K562 (cell line): ENCODE data around the gene TSC22D1. TPM values are rescaled to one million over a fixed set of nuclear protein-coding genes. Genes with fewer than 3 reads are reported as not detected.

Experiments
- ATAC-seq: fragments of 200-7000 bp; cut with Tn5 transposase; 3 replicates; pipeline ENCODE4 v1.9.1; 2020; ENCODE audit warnings: moderate library complexity
- BruUV-seq: library from RNA; stranded (reverse); fragments of 400-500 nt; replicated peaks from 2 replicates; lab custom pipeline; 2021; lab: Mats Ljungman, UMichigan
- CTCF ChIA-PET: fragments of 300-600 bp; formaldehyde crosslinking; extraction: SDS; loops from one replicate; lab custom pipeline; 2021; ENCODE audit warnings: low intra/inter-chr PET ratio; lab: Yijun Ruan, JAX
- POLR2A ChIA-PET: fragments of 300-600, 350-650 bp; sonication (Branson Sonifier 250); formaldehyde crosslinking; extraction: SDS; loops from one replicate; lab custom pipeline; 2021; ENCODE audit warnings: antibody characterized with exemption, inconsistent platforms; lab: Yijun Ruan, JAX
- DNase-seq, 4 experiments: peaks; one replicate each; pipeline versions ENCODE4 v3.0.0 to v3.0.0-alpha.2; 2011 to 2018; ENCODE audit warnings: low spot score in 3 of 4, mixed read lengths in 3 of 4; ENCODE audit errors: extremely low read depth in 1 of 4
- FAIRE-seq: peaks from 2 replicates; lab custom pipeline; 2011; peaks lifted over from hg19 to GRCh38; lab: Jason Lieb, UNC
- H2AFZ ChIP-seq: 2 replicates; pipeline ENCODE4 v1.6.0; 2011; ENCODE audit warnings: low read depth, low read length, control low read depth, inconsistent platforms
- H3K27ac ChIP-seq: fragments of 200-600 bp; 3 replicates; pipeline ENCODE4 v1.8.0; 2011; ENCODE audit warnings: low read depth, mild to moderate bottlenecking, control low read depth, inconsistent platforms, low read length, moderate library complexity, mixed read lengths; ENCODE audit errors: extremely low read depth
- H3K27me3 ChIP-seq, 2 experiments: fragments of 300-600 bp in 1 of 2; 2 replicates in 1 of 2; 3 replicates in 1 of 2; pipeline versions ENCODE4 v1.6.0 to v1.8.0; 2011; ENCODE audit warnings: inconsistent platforms in 2 of 2, low read length in 2 of 2, mild to moderate bottlenecking in 1 of 2, mixed read lengths in 1 of 2, moderate library complexity in 1 of 2; ENCODE audit not compliant: control insufficient read depth in 2 of 2, insufficient read depth in 2 of 2
- H3K36me3 ChIP-seq: fragments of 300-600 bp; 3 replicates; pipeline ENCODE4 v1.8.0; 2011; ENCODE audit warnings: mild to moderate bottlenecking, low read length, inconsistent platforms; ENCODE audit not compliant: control insufficient read depth, insufficient read depth
- H3K4me1 ChIP-seq, 2 experiments: fragments of 200-600 bp in 1 of 2; replicated peaks in 1 of 2; 2 replicates in 1 of 2; 3 replicates in 1 of 2; pipeline versions ENCODE4 v1.5.1 to v1.8.0; 2011; ENCODE audit warnings: inconsistent platforms in 2 of 2, low read length in 2 of 2, mild to moderate bottlenecking in 1 of 2, mixed read lengths in 1 of 2, moderate library complexity in 1 of 2; ENCODE audit not compliant: control insufficient read depth in 2 of 2, insufficient read depth in 2 of 2
- H3K4me2 ChIP-seq: 2 replicates; pipeline ENCODE4 v1.6.1; 2011; ENCODE audit warnings: low read length, control low read depth, inconsistent platforms, mixed read lengths; ENCODE audit not compliant: insufficient read depth
- H3K4me3 ChIP-seq: fragments of 200-600 bp; sonication (generic), shearing (Covaris generic); 2 replicates; pipeline ENCODE4 v1.5.1; 2016; ENCODE audit warnings: control low read depth, inconsistent platforms
- H3K79me2 ChIP-seq: fragments of 200-600 bp; 3 replicates; pipeline ENCODE4 v1.8.0; 2011; ENCODE audit warnings: low read length, inconsistent platforms; ENCODE audit not compliant: control insufficient read depth, insufficient read depth
- H3K9ac ChIP-seq, 2 experiments: 2 replicates each; pipeline versions ENCODE4 v1.6.0 to v1.6.1; 2011; ENCODE audit warnings: low read depth in 2 of 2, low read length in 2 of 2, control low read depth in 1 of 2, inconsistent platforms in 1 of 2, mild to moderate bottlenecking in 1 of 2, mixed read lengths in 1 of 2; ENCODE audit not compliant: insufficient read depth in 1 of 2
- H3K9me1 ChIP-seq: one replicate; pipeline ENCODE4 v1.6.0; 2011; ENCODE audit warnings: inconsistent platforms, mild to moderate bottlenecking, low read length, moderate library complexity; ENCODE audit not compliant: control insufficient read depth, insufficient read depth
- H3K9me3 ChIP-seq: replicated peaks from 2 replicates; pipeline ENCODE4 v1.5.1; 2011; ENCODE audit warnings: low read depth, low read length, inconsistent platforms; ENCODE audit not compliant: control insufficient read depth, insufficient read depth
- H4K20me1 ChIP-seq: replicated peaks from 2 replicates; pipeline ENCODE4 v1.6.1; 2011; ENCODE audit warnings: low read length, inconsistent platforms, mixed read lengths; ENCODE audit not compliant: control insufficient read depth, insufficient read depth
- CBX8 ChIP-seq: fragments of 200-600 bp; sonication (generic); IDR thresholded peaks from 2 replicates; pipeline ENCODE4 v1.6.1; 2012; ENCODE audit warnings: borderline replicate concordance, mixed run types, low read depth, mild to moderate bottlenecking, moderate library complexity, mixed read lengths, low read length, control low read depth, inconsistent platforms; ENCODE audit not compliant: poor library complexity, severe bottlenecking; ENCODE audit errors: extremely low read depth
- CHAMP1 ChIP-seq: fragments of 450-650 bp; IDR thresholded peaks from 2 replicates; pipeline ENCODE4 v1.6.1; 2016; ENCODE audit warnings: mild to moderate bottlenecking
- ERF ChIP-seq: fragments of 450-650 bp; formaldehyde crosslinking; IDR thresholded peaks from 2 replicates; pipeline ENCODE4 v1.4.0; 2020; ENCODE audit warnings: mild to moderate bottlenecking, mixed read lengths
- GATA2 ChIP-seq: sonication (generic); formaldehyde crosslinking; IDR thresholded peaks from 2 replicates; pipeline ENCODE4 v1.4.0; 2020; ENCODE audit warnings: mild to moderate bottlenecking, missing genetic modification reagents
- MTA3 ChIP-seq: fragments of 450-650 bp; formaldehyde crosslinking; IDR thresholded peaks from 2 replicates; pipeline ENCODE4 v1.6.1; 2017; ENCODE audit warnings: mild to moderate bottlenecking, borderline replicate concordance
- NFE2 ChIP-seq: IDR thresholded peaks from 2 replicates; pipeline ENCODE4 v1.6.1; 2014; ENCODE audit warnings: antibody characterized with exemption, low read depth
- PHB2 ChIP-seq: fragments of 450-650 bp; IDR thresholded peaks from 2 replicates; pipeline ENCODE4 v1.6.1; 2017; ENCODE audit warnings: low read depth
- SMARCB1 ChIP-seq: IDR thresholded peaks from 2 replicates; pipeline ENCODE4 v1.6.1; 2011; ENCODE audit warnings: improper control_type of control experiment, low read depth; ENCODE audit not compliant: insufficient read length
- SNAPC5 ChIP-seq: fragments of 250-450 bp; sonication (Bioruptor Pico); IDR thresholded peaks from 2 replicates; pipeline ENCODE4 v1.8.0; 2021; ENCODE audit warnings: moderate library complexity, mild to moderate bottlenecking, inconsistent platforms
- SREBF2 ChIP-seq: sonication (generic); formaldehyde crosslinking; IDR thresholded peaks from 2 replicates; pipeline ENCODE4 v1.4.0; 2020; ENCODE audit warnings: mild to moderate bottlenecking, missing genetic modification reagents
- SRSF1 ChIP-seq: fragments of 200-400 bp; formaldehyde crosslinking; IDR thresholded peaks from 2 replicates; pipeline ENCODE4 v1.6.1; 2017; ENCODE audit warnings: mild to moderate bottlenecking, low read depth, low read length, moderate library complexity
- TAF7 ChIP-seq: fragments of 450-650 bp; IDR thresholded peaks from 2 replicates; pipeline ENCODE4 v1.6.1; 2016; ENCODE audit warnings: missing genetic modification characterization, missing compliant biosample characterization
- ZNF24 ChIP-seq: fragments of 450-650 bp; IDR thresholded peaks from 2 replicates; pipeline ENCODE4 v1.6.1; 2016
- ZNF274 ChIP-seq: IDR thresholded peaks from 2 replicates; pipeline ENCODE4 v1.6.1; 2011; ENCODE audit warnings: low read depth, mild to moderate bottlenecking, low read length, moderate library complexity, borderline replicate concordance
- in situ Hi-C: fragments of 300-500 bp; cut with MboI; formaldehyde crosslinking; loops from 4 replicates; pipeline ENCODE4 v1.15.0; 2018; ENCODE audit warnings: inconsistent platforms, mixed read lengths
- intact Hi-C: fragments of 100-400 bp; cut with micrococcal nuclease; formaldehyde crosslinking; loops from 2 replicates; pipeline ENCODE4 v1.14.2; 2022
- polyA plus RNA-seq, 8 experiments: library from polyadenylated mRNA; depleted of rRNA in 4 of 8; stranded (reverse) in 5 of 8; unstranded in 3 of 8; fragments of >200 nt; fragmentation: Nextera tagmentation in 2 of 8; fragmentation: Illumina TruSeq in 1 of 8; extraction: Ambion mirVana in 2 of 8; extraction: Trizol in 1 of 8; gene quantifications; 2 replicates each; pipeline versions ENCODE4 v1.2.1 to v1.2.3, GENCODE V29; 2011 to 2014; ENCODE audit warnings: inconsistent platforms in 1 of 8, missing spikeins in 1 of 8
- total RNA-seq, 7 experiments: library from RNA; depleted of rRNA in 6 of 7; stranded (reverse); fragments of >200 nt in 6 of 7; fragmentation: Illumina TruSeq in 2 of 7; extraction: Trizol in 2 of 7; gene quantifications; 2 replicates each; pipeline versions ENCODE4 v1.2.1 to v1.2.3, GENCODE V29; 2011 to 2021; ENCODE audit warnings: low replicate concordance in 1 of 7

The TSC22D1 gene
- total and polyA plus RNA-seq, 9 of the 15 experiments (the other 6 are each of a cell fraction or from before 2014, with no cell fraction given) = 2.6 to 19.8 (median 8.4) TPM

GRCh38 chr13:44497801-44498200 is 78.3 kb downstream of the TSC22D1 start:
- CTCF ChIA-PET = no interaction called here
- BruUV-seq = no TSS peak
- POLR2A ChIA-PET = no interaction called here

More at GRCh38 chr13:44497801-44498200, 78.3 kb downstream of the TSC22D1 start:
- Histone ChIP-seq H3K9ac (no peak overlapping the region), H3K79me2 (no peaks in the 10 kb centered on the region), H3K4me2 (no peak overlapping the region), H2AFZ (no peak overlapping the region), H3K27ac (no peak overlapping the region), H3K36me3 (no peaks in the 10 kb centered on the region), H4K20me1 (no peaks in the 10 kb centered on the region), H3K9me3 (no peaks in the 10 kb centered on the region), H3K4me3 (no peak overlapping the region), H3K9me1 (no peaks in the 10 kb centered on the region), H3K4me1 (no peaks in the 10 kb centered on the region), H3K27me3 (no peaks in the 10 kb centered on the region)
- in situ Hi-C loops = no loop called here
- DNase-seq (no peak), FAIRE-seq (no peak), ATAC-seq (no peak)
- intact Hi-C loops = no loop called here
- TF ChIP-seq PHB2 (no peak), NFE2 (no peak), ZNF274 (no peak), SREBF2 (CRISPR knock-in tag) (no peak), ZNF24 (no peak), SMARCB1 (no peak), MTA3 (no peak), CHAMP1 (no peak), GATA2 (CRISPR knock-in tag) (no peak), SRSF1 (no peak), ERF (CRISPR knock-in tag) (no peak), TAF7 (tag) (no peak), CBX8 (no peak), SNAPC5 (CRISPR knock-in tag) (no peak)
